HTR-8/SVneo (cell line): Measurements from ENCODE around the gene COL4A5.
"Not testable (repeated sequence)": the region's sequence is repeated elsewhere in the genome, so short reads cannot be mapped to it uniquely, and the experiment has no call there.

Experiments used
- DNase-seq: peaks from one replicate; pipeline ENCODE4 v3.0.0; 2011; ENCODE audit warnings: low spot score, mixed read lengths; ENCODE audit not compliant: insufficient read length
- FAIRE-seq: peaks from 2 replicates; lab custom pipeline; 2011; peaks lifted over from hg19 to GRCh38; lab: Jason Lieb, UNC

COL4A5 gene

GRCh38 chrX:108439426-108439942, at the start of gene COL4A5:
Gene COL4A5, plus strand, starts transcription at chrX:108439838. Its CDS starts 288 bp downstream, at chrX:108440126.
- FAIRE-seq (no peak), DNase-seq (peak; percentile 26)

- FAIRE-seq, DNase-seq: not testable (repeated sequence)
Measured at GRCh38 chrX:108390976-108391717, 48.5 kb upstream of the COL4A5 start.

GRCh38 chrX:108396188-108396891, 43.3 kb upstream of the COL4A5 start:
- no peak for FAIRE-seq
- no peak for DNase-seq

- DNase-seq = no peak
- FAIRE-seq = no peak
Measured at GRCh38 chrX:108396986-108397385, 42.7 kb upstream of the COL4A5 start.

GRCh38 chrX:108397627-108398391, 41.8 kb upstream of the COL4A5 start:
- DNase-seq (no peak), FAIRE-seq (no peak)

GRCh38 chrX:108399418-108400165, 40.0 kb upstream of the COL4A5 start:
- no peak for FAIRE-seq
- DNase-seq = no peak

GRCh38 chrX:108412783-108413182, 26.9 kb upstream of the COL4A5 start:
- DNase-seq (no peak), FAIRE-seq (no peak)

GRCh38 chrX:108415146-108415545, 24.5 kb upstream of the COL4A5 start:
- DNase-seq (no peak), FAIRE-seq (no peak)

- FAIRE-seq = no peak
- DNase-seq = no peak
Measured at GRCh38 chrX:108415891-108416290, 23.7 kb upstream of the COL4A5 start.

- no peak for DNase-seq
- FAIRE-seq = no peak
Measured at GRCh38 chrX:108417257-108417656, 22.4 kb upstream of the COL4A5 start.

- DNase-seq = no peak
- FAIRE-seq = no peak
Measured at GRCh38 chrX:108419401-108419800, 20.2 kb upstream of the COL4A5 start.

- FAIRE-seq (no peak), DNase-seq (no peak)
Measured at GRCh38 chrX:108420481-108420880, 19.2 kb upstream of the COL4A5 start.

- FAIRE-seq = no peak
- no peak for DNase-seq
Measured at GRCh38 chrX:108426262-108426661, 13.4 kb upstream of the COL4A5 start.

GRCh38 chrX:108435261-108435660, 4.4 kb upstream of the COL4A5 start:
- no peak for FAIRE-seq
- no peak for DNase-seq

GRCh38 chrX:108437349-108438109, 2.1 kb upstream of the COL4A5 start:
- FAIRE-seq = no peak
- DNase-seq = no peak

- FAIRE-seq = no peak
- DNase-seq = peak; percentile 10
Measured at GRCh38 chrX:108438110-108438623, 1.5 kb upstream of the COL4A5 start, which contains the start of gene COL4A6. Gene COL4A6, minus strand, starts transcription at chrX:108438422. Its CDS starts 226 bp downstream, at chrX:108438196.

GRCh38 chrX:108439961-108440696, 491 bp downstream of the COL4A5 start:
- FAIRE-seq (no peak), DNase-seq (no peak)

GRCh38 chrX:108442901-108443464, 3.3 kb downstream of the COL4A5 start:
- FAIRE-seq = no peak

More at GRCh38 chrX:108442901-108443464, 3.3 kb downstream of the COL4A5 start:
- no peak for DNase-seq
